Femur (tissue), 1 donor: ENCODE results near the gene CWH43.
"Not testable (repeated sequence)": the region's sequence is repeated elsewhere in the genome, so short reads cannot be mapped to it uniquely, and the experiment has no call there.

ENCODE experiments used
- DNase-seq: peaks from one replicate; pipeline ENCODE4 v3.0.0-alpha.2; 2017

The CWH43 gene

DNA sequence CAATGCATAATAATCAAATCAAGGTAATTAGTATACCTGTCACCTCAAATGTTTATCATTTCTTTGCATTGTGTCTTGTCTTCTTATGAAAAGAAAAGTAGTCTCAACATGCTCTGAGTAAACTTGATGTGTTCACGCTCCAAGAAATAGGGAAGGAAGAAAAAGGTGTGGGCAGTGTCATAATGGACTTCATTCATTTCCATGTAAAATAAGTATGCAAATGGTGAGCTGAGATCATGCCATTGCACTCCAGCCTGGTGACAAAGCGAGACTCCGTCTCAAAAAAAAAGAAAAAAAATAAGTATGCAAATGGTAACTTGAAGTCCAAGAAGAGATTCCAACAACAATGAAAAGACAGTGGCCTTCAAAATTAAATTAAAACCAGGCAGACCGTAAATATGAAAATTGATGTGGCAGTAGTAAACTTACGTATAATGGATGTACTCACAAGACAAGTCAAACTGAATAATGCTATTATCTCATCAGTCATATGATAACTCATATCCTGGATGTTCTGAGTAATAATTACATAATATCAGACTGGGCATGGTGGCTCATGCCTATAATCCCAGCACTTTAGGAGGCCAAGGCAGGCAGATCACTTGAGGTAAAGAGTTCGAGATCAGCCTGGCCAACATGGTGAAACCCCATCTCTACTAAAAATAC, 6.0 kb upstream of the CWH43 start:
- DNase-seq, result no peak

DNA sequence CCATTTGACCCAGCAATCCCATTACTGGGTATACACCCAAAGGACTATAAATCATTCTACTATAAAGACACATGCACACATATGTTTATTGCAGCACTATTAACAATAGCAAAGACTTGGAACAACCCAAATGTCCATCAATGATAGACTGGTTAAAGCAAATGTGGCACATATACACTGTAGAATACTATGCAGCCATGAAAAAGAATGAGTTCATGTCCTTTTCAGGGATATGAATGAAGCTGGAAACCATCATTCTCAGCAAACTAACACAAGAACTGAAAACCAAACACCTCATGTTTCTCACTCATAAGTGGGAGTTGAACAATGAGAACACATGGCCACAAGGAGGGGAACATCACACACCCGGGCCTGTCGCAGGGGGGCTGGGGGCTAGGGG, 2.1 kb upstream of the CWH43 start:
- DNase-seq, result not testable (repeated sequence)

DNA sequence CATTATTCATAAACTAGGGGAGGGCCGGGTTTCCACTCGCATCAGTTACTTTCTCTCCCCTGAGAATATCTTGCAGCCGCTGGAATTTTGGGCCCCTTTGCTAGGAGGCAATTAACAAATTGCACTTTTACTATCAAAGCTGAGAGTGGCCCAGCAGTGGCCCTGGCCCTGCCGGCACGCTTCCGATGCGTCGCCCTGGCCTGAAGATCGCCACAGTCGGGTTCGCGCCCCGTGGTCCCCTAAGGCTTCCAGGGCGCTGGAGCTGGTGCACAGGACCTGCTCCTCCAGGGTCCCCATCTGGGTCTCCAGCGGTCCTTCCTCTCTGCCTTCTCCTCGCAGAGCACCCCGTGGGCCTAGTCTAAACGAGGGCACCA, 486 bp upstream of the CWH43 start:
- no peak for DNase-seq

DNA sequence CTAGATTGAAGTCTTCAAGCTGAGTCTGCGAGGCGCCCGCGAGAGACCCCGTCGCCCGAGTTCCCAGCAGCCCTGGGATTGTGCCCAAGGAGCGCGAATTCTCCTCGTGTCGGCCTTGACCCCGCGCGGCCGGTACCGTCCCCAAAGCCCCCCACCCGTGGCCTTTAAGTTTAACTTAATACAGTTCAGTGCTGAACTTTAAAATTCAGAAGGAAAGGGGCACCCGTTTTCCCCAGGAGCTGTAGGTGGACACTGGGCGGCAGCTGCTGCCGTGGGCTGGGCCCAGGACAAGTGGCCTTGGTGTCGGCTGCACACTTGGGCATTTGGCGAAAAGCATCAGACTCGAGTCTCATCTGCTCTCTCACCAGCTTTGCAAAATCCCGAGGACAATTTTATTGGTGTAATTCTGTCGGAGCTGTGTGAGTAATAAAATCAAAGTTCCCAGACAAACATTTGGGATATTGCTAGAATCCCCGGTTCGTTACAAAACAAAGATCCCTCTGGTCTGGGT, 634 bp downstream of the CWH43 start:
- no peak for DNase-seq

DNA sequence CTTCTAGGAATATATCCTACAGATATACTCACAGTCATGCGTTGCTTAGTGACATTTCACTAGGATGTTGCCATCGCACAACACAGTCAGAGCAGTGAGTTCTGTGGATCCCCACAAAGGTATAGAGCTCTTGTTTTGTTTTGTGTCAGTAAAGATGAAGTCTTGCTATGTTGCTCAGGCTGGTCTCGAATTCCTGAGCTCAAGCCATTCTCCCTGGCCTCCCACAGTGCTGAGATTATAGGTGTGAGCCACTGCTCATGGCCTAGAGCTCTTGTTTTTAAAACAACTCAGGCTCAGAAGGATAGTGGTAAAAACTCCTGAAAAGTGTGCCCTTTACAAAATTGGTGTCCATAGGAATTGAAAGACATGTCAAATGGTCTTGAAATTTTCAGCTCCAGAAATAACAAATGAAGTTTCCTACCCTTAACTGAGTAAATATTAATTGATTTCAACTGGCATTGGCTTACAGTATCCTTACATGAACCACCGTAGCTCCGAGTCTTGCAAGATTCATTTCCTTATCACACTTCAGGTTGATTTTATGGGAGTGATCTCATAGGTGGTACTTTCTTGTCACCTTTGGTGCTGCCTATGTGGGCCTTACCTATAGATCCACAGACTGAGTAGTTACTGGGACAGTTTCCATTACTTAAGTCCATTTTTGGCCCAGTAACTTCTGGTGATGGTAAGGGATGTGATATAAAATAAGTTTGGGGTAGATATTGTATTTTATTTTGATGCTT, 3.6 kb downstream of the CWH43 start:
- DNase-seq, result no peak

DNA sequence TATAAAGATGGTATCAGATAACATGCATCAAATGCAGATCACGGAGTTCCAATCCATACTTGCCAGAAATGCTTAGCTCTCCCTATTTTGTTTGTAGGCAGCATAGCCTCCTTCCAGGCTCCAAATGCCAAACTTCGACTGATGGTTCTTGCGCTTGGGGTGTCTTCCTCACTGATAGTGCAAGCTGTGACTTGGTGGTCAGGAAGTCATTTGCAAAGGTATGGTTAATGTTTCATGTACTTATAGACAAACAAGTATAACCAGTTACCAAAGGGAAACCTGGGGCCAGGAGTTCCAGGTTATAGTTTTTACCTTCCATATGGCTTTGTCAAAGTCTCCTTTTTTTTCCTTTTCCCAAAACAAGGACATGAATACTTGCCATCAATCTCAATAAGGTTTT, 5.3 kb downstream of the CWH43 start:
- no peak for DNase-seq

DNA sequence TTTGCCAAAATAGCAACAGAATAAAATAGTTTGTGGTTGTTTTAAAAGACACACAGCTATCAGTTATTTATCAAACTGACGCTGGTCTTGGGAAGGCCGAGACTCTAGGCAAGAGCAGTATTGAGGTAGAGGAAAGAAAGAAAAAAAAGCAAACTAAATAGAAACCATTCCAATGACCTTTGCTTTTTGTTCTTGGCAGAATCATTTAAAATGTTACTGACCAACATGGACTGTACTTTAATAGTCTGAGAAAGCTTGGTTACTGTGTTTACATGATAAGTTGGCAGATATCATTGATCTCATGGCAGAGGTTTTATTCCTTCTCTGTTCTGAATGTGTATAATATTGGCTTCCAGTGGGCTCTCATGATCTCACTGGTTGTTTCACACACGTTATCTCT, 11.9 kb downstream of the CWH43 start:
- no peak for DNase-seq

DNA sequence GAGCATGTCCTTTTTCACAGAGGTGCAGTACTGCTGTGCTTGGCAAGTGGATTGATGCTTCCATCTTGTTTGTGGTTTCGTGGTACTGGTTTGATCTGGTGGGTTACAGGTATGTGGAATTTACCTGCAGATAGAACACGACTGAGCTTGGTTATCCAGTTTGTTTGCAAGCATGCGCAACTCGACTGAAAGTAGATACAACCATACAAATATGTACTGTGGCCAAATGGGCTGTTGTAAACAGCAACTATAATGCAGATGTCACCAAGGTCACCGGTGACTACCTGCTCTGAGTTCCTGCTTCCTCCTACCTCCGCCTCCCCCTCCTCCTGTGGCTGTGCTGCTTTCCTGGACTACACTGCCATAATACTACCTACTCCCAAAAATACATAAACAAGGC, 12.4 kb downstream of the CWH43 start:
- no peak for DNase-seq

DNA sequence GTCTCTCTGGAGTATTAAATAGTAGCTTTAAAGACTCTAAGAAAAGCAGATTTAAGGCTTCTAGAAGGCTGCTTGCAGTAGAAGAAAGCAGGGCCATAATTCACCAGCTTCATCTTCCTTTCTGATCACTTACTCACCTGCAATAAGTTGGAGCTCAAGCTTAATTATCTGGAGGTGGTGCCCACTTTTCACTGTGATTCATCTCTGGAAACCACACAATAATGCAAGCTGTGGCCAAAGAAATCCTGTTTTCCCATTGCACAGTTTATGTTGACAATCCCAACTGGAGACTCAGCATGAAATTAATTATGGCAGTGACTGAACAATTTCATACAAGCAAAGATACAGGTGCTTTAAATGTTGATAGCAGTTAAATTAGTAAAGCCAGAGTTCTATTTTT, 14.7 kb downstream of the CWH43 start:
- DNase-seq, result no peak

DNA sequence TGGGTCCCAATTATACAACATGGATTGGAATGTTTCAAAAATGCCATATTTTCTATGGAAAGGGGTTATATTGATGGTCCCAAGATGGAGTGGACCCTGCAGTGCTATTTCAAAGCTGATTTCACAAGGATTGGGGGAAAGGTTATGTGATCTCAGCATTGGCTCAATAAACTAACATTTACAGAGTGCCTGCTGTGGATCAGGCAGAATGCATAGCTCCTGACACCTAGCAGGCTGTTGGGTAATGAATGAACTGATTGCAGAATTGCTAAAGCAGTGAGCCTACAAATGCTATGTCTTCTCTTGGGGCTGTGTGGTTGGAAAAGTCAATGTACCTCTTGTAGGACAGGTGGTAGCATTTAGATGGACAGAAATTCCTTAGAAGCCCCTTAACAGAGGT, 16.9 kb downstream of the CWH43 start:
- no peak for DNase-seq

DNA sequence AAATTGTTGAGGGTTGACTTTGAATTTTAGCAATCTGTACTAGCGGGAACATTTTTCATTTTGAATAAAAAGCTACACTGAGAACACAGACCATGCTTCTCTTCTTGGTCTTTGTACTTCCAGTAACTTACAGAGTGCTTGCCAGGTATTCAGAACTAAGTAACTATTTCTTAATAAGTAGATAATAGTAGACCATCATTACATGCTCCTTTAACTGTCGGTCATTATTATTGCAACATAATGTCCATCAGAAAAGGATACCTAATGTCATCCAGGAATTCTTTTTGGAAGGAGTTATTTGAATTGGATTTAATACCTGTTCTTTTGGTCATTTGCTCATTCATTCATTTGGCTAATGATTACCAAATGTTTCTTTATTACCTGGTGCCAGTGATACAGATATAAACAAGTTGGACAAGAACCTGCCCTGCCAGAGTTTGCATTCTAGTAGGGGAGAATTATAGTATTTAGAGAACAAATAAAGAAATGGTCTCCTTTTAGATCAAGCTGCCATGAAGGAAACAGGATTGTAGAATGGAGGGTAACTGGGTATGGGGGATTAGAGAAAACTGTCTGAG, 32.7 kb downstream of the CWH43 start:
- DNase-seq, result no peak

DNA sequence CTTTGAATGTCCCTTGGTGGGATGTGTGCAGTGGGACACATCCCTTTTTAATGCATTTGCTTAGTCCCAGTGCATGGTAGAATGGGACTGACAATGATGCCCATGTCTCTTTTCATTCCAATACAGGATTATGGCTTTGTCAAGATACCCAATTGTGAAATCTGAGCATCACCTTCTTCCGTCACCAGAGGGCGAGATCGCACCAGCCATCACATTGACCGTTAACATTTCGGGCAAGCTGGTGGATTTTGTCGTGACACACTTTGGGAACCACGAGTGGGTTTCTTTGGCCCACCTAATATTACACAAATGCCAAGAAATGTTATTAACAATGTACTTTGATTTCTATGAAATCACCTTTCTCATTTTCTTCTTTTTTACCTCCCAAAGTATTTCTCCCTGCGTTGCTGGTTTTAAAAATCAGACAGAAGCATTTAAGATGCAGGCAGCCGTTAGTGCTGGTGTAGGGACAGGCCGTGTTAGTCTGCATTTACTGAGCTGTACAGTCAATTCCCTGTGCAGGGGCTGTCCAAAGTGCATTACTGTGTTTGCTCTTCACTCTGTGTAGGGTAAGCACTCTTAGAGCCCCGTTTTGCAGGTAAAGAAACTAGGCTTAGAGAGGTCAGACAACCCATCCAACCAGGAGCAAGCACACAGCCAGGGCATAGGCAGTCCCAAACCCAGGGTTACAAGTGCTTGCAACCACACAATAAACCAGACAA, 46.5 kb downstream of the CWH43 start:
- DNase-seq, result no peak

DNA sequence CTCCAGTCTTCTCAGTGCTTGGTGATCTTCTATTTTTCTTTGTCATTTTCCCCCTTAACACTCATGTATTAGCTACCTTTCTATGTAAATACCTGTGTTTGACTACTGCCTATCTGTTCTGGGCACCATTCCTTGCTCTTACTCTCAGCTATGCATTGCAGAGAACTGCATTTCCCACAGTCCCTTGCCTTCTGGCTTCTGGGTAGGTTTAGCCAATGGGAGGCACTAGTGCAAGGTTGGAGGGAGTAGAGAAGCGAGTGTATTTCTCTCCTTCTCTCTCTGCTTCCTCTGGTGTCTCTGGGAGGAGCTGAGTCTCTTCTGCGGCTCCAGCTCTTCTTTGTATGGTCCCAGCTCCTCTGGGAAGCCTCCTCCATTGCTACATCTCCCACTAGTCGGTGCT, 50.5 kb downstream of the CWH43 start:
- DNase-seq, result no peak

DNA sequence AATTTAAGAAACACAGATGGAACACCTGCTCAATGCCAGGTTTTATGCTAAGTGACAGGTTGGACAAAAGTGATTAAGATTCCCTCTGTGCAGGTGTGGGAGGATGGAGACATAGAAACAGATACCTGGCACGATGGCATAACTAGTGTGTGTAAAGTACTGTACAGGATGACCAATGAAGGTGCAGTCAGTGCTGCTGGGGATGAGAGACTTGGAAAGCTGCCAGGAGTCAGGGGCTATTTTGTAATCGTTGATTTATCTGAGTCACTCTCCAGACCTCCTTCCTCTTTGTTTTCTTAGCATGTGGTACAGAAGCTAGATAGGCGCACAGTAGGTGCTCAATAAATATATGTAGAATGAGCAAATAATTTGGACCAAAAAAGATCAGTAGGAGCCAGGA, 58.2 kb downstream of the CWH43 start:
- DNase-seq, result no peak

DNA sequence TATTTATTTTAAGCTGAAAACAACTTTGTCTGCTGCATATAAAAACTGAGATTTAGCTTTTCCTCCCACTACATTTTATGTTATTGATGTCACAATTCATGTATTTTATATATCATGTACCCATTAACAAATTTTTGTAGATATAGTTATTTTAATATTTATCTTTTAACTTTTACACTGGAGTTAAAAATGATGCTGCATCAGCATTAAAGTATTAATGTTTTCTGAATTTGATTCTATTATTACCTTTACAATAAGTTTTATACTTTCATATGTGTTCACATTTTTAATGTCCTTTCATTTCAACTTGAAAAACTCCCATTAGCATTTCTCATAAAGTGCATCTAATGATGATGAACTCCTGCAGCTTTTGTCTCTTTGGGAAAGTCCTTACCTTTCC, 72.2 kb downstream of the CWH43 start:
- DNase-seq, result no peak

DNA sequence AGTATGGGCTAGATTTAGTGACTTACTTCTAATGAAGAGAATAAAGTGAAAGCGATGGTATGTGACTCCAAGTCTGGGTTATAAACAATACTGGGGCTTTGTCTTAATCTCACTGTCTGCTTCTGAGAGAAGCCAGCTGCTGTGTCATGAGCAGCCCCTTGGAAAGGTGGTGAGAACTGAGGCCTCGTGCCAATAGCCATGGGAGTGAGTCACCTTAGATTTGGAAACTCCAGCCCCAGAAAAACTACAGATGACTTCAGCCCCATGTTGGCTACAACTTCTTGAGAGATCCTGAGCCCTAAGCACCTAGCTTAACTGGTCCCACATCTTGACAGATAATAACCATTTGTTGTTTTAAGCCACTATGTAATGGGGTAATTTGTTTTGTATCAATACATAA, 77.6 kb downstream of the CWH43 start:
- DNase-seq, result no peak

DNA sequence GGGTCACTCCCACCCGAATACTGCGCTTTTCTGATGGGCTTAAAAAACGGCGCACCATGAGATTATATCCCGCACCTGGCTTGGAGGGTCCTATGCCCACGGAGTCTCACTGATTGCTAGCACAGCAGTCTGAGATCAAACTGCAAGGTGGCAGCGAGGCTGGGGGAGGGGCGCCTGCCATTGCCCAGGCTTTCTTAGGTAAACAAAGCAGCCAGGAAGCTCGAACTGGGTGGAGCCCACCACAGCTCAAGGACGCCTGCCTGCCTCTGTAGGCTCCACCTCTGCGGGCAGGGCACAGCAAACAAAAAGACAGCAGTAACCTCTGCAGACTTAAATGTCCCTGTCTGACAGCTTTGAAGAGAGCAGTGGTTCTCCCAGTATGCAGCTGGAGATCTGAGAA, 86.1 kb downstream of the CWH43 start:
- not testable (repeated sequence) for DNase-seq

DNA sequence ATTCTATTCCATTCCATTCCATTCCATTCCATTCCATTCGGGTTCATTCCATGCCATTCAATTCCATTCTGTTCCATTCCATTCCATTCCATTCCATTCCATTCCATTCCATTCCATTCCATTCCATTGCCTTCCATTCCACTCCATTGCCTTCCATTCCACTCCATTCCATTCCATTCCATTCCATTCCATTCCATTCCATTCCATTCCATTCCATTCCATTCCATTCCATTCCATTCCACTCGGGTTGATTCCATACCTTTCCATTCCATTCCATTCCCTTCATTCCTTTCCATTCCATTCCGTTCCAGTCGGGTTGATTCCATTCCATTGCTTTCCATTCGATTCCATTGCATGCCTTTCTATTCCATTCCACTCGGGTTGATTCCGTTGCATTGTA, 105.8 kb downstream of the CWH43 start:
- DNase-seq, result not testable (repeated sequence)

DNA sequence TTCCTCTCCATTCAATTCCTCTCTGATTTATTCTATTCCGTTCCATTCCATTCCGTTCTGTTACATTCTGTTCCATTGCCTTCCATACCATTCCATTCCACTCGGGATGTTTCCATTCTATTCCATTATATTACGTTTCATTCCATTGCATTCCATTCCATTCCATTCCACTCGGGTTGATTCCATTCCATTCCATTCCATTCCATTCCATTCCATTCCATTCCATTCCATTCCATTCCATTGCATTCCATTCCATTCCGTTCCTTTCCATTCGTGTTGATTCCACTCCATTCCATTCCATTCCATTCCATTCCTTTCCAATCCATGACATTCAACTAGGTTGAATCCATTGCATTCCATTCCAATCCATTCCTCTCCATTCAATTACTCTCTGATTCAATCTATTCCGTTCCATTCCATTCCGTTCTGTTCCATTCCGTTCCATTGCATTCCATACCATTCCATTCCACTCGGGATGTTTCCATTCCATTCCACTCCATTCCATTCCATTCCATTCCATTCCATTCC, 106.6 kb downstream of the CWH43 start:
- not testable (repeated sequence) for DNase-seq

DNA sequence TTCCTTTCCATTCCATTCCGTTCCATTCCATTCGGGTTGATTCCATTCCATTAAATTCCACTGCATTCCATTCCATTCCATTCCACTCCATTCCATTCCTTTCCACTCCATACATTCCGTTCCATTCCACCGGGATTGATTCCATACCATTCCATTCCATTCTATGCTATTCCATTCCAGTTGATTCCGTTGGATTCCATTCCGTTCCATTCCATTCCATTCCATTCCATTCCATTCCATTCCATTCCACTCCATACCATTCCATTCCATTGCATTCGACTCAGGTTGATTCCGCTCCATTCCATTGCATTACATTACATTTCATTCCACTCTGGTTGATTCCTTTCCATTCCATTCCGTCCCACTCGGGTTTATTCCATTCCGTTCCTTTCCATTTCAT, 110.1 kb downstream of the CWH43 start:
- DNase-seq, result not testable (repeated sequence)

DNA sequence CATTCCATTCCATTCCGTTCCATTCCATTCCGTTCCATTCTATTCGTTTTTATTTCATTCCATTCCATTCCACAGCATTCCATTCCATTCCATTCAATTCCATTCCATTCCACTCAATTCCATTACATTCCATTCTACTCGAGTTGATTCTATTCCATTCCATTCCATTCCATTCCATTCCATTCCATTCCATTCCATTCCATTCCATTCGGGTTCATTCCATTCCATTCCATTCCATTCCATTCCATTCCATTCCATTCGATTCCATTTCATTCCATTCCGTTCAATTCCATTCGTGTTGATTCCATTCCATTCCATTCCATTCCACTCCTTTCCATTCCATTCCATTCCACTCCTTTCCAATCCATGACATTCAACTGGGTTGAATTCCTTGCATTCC, 110.6 kb downstream of the CWH43 start:
- DNase-seq, result not testable (repeated sequence)

DNA sequence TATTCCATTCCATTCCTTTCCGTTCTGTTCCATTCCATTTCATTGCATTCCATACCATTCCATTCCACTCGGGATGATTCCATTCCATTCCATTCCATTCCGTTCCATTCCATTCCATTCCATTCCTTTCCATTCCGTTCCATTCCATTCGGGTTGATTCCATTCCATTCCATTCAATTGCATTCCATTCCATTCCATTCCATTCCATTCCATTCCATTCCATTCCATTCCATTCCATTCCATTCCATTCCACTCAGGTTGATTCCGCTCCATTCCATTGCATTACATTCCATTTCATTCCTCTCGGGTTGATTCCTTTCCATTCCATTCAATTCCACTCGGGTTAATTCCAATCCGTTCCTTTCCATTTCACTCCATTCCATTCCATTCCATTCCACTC, 111.0 kb downstream of the CWH43 start:
- DNase-seq, result not testable (repeated sequence)

DNA sequence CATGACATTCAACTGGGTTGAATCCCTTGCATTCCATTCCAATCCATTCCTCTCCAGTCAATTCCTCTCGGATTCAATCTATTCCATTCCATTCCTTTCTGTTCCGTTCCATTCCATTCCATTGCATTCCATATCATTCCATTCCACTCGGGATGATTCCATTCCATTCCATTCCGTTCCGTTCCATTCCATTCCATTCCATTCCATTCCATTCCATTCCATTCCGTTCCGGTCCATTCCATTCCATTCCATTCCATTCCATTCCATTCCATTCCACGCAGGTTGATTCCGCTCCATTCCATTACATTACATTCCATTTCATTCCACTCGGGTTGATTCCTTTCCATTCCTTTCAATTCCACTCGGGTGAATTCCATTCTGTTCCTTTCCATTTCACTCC, 111.4 kb downstream of the CWH43 start:
- not testable (repeated sequence) for DNase-seq
